Germinal center (tissue), 1 donor: ENCODE measurements around the gene CYP11A1.
A peak's percentile ranks its signal among the peaks of the same experiment; 100 is the strongest.
"Not testable (repeated sequence)": the region's sequence is repeated elsewhere in the genome, so short reads cannot be mapped to it uniquely, and the experiment has no call there.

Experiments used
- DNase-seq: peaks from one replicate; pipeline ENCODE4 v3.0.0; 2012; ENCODE audit warnings: mixed read lengths, low spot score

CYP11A1 gene

GRCh38 chr15:74400915-74401757, 33.7 kb upstream of the CYP11A1 start:
- no peak for DNase-seq

DNA sequence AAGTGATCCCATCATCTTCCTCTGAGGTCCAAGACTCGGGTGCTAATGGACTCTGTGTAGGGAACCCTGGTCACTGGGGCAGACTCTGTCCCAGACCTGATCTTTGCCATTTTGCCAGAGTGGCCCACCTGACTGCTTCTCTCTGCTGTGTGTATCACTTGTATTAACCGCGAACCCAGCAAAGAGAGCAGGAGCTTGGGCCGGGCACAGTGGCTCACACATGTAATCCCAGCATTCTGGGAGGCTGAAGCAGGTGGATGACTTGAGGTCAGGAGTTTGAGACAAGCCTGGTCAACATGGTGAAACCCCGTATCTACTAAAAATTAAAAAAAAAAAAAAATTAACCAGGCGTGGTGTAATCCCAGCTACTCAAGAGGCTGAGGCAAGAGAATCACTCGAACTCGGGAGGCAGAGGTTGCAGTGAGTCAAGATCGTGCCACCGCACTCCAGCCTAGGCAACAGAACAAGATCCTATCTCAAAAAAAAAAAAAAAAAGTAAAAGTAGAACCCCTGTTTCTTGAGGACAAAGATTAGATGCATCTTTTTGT, 32.9 kb upstream of the CYP11A1 start:
- DNase-seq, result no peak

GRCh38 chr15:74399511-74400312, 32.3 kb upstream of the CYP11A1 start:
- DNase-seq, result no peak

DNA sequence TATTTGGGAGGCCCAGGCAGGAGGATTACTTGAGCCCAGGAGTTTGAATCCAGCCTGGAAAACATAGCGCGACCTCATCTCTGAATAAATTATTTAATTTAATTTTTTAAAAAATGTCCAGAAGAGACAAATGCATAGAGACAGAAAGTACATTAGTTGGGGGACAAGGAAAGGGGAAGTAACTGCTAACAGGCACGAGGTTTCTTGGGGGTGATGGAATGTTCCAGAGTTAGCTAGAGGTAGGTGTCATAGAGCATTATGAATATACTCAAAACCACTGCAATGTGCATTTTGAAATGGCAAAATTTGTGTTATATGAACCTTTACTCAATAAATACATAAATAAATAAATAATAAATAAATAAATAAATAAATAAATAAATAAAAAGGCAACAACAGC, 31.7 kb upstream of the CYP11A1 start:
- no peak for DNase-seq

GRCh38 chr15:74398183-74398582, 30.7 kb upstream of the CYP11A1 start:
- no peak for DNase-seq

- peak; percentile 73 for DNase-seq
Observed at GRCh38 chr15:74397239-74398068, 30.0 kb upstream of the CYP11A1 start.

- DNase-seq, result peak; percentile 84
Observed at GRCh38 chr15:74396445-74397238, 29.2 kb upstream of the CYP11A1 start.

GRCh38 chr15:74396146-74396438, 28.6 kb upstream of the CYP11A1 start:
- peak; percentile 40 for DNase-seq

DNA sequence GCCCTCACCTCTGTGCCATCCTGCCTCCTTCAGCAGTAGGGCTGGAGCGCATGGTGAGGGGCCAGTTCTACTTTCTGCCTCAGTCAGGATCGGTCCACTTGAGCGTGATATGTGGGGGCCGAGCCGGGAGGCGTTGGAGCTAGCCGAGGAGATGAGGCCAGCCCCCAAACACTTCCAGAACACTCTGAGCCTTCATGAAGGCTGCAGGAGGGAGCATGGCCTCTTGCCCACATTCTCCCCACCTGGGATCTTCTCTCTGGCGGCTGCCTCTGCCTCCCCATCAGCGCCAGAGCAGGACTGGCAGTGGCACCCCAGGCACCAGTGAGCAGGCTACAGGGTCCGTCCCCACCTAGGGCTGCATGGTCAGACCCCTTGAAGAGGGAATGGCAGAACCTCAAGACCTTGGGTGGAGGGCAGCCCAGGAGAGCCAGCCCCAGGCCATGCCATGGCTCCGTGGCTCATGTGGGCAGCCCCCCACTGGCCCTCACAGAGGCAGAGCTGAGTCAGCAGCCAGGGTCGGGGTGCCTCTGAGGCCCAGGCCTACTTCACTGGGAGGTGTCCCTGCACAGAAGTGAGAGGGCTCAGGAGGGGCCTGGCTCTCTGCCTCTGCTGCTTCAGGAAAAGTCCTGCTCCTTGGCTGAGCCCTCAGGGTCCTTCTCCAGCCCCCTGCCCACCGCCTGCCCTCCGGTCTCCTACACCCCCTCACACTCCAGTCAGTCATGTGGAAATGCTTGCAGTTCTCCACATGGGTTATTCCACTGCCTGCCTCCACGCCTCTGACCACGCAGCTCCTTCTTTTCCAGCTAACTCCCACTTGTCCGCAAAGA, 28.1 kb upstream of the CYP11A1 start:
- no peak for DNase-seq

DNA sequence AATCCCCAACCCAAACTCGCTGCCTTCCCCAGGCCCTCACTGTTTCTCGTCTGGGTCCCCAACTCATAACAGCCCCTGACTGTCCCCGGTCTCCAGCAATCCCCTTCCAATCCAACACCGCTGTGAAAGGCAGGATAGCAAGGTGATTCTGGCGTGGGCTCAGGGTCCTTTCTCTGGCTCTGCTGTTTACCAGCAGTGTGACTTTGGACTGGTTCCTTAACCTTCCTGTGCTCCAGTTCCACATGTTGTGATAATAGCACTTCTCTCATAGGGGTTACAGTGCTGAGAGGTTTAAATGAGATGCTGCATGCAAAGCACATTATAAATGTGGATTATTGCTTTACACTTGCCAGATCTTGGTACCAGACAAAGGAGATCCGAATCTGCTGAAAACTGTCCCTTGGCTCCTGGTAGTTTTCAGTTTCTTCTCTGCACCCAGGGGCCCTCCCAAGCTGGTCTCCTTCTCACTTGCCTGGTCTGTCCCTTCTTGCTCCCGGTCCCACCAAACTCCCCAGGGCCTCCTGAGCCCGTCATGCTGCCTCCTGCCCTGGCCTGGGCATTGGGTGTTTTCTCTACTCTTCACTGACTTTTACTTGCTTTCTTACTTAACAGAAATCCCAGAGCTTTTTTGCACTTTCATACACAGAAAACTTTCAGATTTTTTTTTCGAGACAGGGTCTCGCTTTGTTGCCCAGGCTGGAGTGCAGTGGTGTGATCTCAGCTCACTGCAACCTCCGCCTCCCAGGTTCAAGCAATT, 26.8 kb upstream of the CYP11A1 start:
- no peak for DNase-seq

GRCh38 chr15:74393423-74393822, 26.0 kb upstream of the CYP11A1 start:
- DNase-seq, result no peak

DNA sequence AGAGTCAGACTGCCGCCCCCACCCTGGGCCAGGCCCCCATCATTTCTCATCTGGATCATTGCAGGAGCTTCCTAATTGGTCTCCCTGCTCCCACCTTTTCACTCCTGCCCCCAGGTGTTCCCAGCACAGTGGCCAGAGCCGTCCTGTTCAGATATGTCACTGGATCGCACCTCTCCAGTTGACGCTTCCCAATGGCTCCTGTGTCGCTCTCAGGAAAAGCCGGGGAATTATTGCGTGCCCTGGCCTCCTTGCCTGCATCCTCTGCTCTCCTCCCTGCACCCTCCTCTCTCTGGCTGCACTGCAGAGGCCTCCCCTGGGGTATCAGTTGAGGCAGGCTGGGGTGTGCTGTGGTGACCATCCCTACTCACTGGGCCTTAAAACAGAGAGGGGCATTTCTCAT, 25.5 kb upstream of the CYP11A1 start:
- DNase-seq, result no peak

- no peak for DNase-seq
Observed at GRCh38 chr15:74392451-74392830, 25.0 kb upstream of the CYP11A1 start.

DNA sequence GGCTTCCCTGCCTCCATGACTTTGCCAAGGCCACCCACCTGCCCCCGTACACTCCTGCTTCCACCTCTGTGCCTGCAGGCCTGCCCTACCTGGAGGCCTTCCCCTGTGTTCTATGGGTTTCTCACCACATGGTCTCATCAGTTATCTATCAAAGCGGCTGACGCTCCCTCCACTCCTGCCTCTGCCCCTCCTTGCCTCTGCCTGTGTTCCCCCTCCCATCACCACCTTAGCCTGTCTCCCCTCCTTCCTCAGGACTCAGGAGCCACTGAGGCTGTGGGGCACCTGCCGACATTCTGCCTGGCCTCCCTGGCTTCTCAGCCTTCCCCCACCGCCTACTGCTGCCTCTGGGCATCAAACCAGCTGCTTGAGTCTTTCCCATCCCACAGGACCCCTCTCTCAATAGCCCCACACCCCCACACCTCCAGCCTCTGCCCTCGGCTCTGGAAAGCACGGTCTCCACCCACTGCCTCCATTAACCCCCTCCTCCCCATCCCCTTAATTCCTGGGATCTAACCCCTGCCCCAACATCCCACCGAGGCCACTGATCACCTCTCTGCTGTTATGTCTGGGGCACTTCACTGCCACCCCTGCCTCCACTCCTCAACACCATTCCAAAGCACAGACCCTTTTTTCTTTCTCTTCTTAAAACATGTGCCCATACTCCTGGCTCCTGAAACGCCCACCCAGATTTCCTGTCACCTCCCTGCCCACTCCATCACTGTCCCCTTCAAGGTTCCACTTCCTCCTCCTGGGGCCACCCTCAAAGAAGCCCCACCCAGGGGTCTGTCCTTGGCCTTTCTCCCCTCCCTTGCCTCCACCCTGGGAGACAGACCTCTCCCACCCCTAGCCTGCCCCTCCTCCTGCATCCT, 24.4 kb upstream of the CYP11A1 start:
- DNase-seq, result peak; percentile 2

DNA sequence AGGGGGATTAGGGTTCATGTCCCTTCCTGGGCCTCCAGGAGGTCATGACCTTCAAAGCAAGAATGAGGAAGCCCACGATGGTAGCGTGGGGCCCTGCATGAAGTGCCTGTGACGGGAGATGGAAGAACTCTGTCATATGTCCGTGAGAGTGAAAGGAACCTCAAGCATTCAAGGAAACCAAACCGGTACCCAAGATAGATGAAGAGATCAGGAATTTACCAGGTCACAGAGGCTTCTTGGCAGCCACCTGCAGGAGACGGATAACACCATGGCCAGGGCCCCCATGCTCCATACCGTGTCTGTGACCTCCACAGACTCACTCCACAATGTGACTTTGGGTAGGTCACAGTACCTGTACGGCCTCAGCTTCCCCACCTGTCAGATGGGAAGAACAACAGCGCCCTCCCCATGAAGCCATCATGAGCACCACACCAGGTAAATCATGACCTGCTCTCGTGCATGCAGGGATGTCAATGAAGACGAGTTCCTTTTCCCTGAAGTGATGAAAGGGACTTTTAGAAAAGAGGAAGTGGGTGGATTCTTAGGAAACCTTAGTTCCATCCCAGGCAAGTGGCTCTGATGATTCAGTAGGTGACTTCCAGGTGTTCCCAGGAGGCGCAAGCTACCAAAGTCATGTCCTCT, 23.3 kb upstream of the CYP11A1 start:
- no peak for DNase-seq

DNA sequence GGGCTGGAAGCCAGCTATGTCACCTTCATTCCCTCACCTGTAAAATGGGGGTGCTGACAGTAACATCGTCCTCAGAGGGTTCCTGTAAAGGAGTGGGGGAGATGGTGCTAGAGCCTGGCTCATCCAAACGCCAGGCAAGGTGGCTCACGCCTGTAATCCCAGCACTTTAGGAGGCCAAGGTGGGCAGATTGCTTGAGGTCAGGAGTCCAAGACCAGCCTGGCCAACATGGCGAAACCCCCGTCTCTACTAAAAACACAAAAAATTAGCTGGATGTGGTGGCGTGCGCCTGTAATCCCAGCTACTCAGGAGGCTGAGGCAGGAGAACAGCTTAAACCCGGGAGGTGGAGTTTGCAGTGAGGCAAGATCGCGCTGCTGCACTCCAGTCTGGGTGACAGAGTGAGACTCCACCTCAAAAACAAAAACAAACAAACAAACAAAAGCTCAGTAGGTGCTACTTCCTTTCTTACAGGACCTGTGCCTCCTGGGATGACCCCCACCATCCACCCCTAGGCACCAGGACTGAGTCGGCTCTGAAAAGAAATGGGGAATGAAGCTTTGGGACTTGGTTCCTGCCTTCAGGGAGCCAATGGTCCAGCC, 22.7 kb upstream of the CYP11A1 start:
- not testable (repeated sequence) for DNase-seq

DNA sequence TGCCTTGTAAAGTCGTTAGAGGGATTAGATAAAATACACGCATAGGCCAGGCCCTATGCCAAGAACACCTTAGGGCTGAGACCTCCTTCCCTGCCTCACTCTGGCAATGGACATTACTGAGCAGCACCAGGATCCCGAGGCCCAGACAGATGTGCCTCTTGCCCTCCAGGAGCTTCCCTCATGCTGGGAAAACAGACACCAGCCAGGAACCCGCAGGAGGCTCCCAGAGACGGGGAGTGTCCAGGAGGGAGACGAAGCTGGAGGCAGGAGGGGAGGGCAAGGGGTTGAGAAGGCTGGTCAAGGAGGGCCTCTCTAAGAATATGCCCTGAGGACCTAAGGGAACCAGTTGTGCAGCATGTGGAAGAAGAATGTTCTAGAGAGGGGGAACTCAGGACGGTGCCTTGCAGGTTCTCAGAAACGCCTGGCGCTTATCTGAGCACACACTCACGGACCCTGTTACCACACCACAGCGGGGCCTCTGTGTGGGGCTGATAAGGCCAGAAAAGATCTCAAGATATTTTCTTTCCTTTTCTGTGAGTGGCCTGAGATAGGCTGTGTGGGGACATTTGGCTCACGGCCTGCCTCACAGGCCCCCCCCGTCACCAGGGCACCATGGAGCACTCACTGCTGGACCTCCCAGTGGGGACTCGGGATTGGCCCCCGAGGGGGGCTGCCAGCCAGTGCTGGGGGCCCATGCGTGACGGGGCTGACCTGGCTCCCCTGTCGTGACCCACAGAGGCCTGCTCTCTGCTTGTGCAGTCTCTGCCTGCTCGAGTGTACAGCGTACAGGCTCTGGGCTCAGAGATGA, 22.0 kb upstream of the CYP11A1 start:
- no peak for DNase-seq
